Measurements from ENCODE around the gene HSD17B8.

HSD17B8 gene

GRCh38 chr6:33235221-33235634 lies 30.8 kb downstream of the HSD17B8 start:
- Histone ChIP-seq H4K91ac (ENCODE audit: low read length) (no peak overlapping the region), H2BK15ac (ENCODE audit: low read depth, poor library complexity, severe bottlenecking) (no peak overlapping the region), H2BK120ac (ENCODE audit: low read depth, low read length) (no peak overlapping the region), H3K79me1 (replicated peaks; ENCODE audit: low read length, poor library complexity, severe bottlenecking) (no peaks in the 10 kb centered on the region), H3K9ac (ENCODE audit: low read length) (no peak overlapping the region), H3K4ac (ENCODE audit: low read depth in 1 of 2, low read length in 2 of 2) (no peak overlapping the region), H3K4me3 (ENCODE audit: insufficient read depth in 1 of 2, low read depth in 1 of 2, low read length in 2 of 2) (no peak overlapping the region), H3K23ac (ENCODE audit: low read length in 2 of 2) (no peak overlapping the region), H3K14ac (ENCODE audit: low read length in 2 of 2) (no peak overlapping the region), H3K4me1 (ENCODE audit: control insufficient read depth, insufficient read depth, low read depth, low read length) (no peaks in the 10 kb centered on the region), H3K9me3 (ENCODE audit: control insufficient read depth, low read length) (no peaks in the 10 kb centered on the region), H2BK5ac (ENCODE audit: low read depth, low read length, poor library complexity, severe bottlenecking) (no peak overlapping the region), H3K18ac (ENCODE audit: low read depth in 1 of 2, low read length in 2 of 2) (no peak overlapping the region), H3K27ac (ENCODE audit: low read length, poor library complexity, severe bottlenecking) (no peak overlapping the region), H2AFZ (ENCODE audit: low read depth, low read length) (no peak overlapping the region), H3K27me3 (ENCODE audit: control insufficient read depth in 1 of 2, insufficient read depth in 1 of 2, low read length in 2 of 2) (peaks cover 47 to 55% of the 10 kb centered on the region in 2 experiments), H4K8ac (ENCODE audit: low read length) (peak overlapping the region; percentile 7), H3K36me3 (ENCODE audit: control insufficient read depth in 1 of 2, insufficient read depth in 2 of 2, low read depth in 1 of 2, low read length in 2 of 2) (no peaks in the 10 kb centered on the region), H3K4me2 (ENCODE audit: low read length, poor library complexity, severe bottlenecking) (no peak overlapping the region), H2AK5ac (ENCODE audit: low read length, severe bottlenecking) (no peak overlapping the region), H2BK12ac (ENCODE audit: low read length in 2 of 2) (no peak overlapping the region)
- 6% methylated on average over 6 of the region's 6 CpGs for WGBS
- no peak for DNase-seq

- no peaks in the 10 kb centered on the region for H3K79me1 ChIP-seq (replicated peaks; ENCODE audit: low read length, poor library complexity, severe bottlenecking)
- H3K4ac ChIP-seq (ENCODE audit: low read depth in 1 of 2, low read length in 2 of 2) = no peak overlapping the region
- no peak overlapping the region for H2BK12ac ChIP-seq (ENCODE audit: low read length in 2 of 2)
- H2AFZ ChIP-seq (ENCODE audit: low read depth, low read length) = no peak overlapping the region
- peaks cover 51% of the 10 kb centered on the region in 2 experiments for H3K27me3 ChIP-seq (ENCODE audit: control insufficient read depth in 1 of 2, insufficient read depth in 1 of 2, low read length in 2 of 2)
- no peak overlapping the region for H3K18ac ChIP-seq (ENCODE audit: low read depth in 1 of 2, low read length in 2 of 2)
- no peak overlapping the region for H3K4me2 ChIP-seq (ENCODE audit: low read length, poor library complexity, severe bottlenecking)
- no peak overlapping the region for H4K8ac ChIP-seq (ENCODE audit: low read length)
- H3K4me1 ChIP-seq (ENCODE audit: control insufficient read depth, insufficient read depth, low read depth, low read length) = no peaks in the 10 kb centered on the region
- H3K4me3 ChIP-seq (ENCODE audit: insufficient read depth in 1 of 2, low read depth in 1 of 2, low read length in 2 of 2) = no peak overlapping the region
- no peak overlapping the region for H2AK5ac ChIP-seq (ENCODE audit: low read length, severe bottlenecking)
- no peak overlapping the region for H3K23ac ChIP-seq (ENCODE audit: low read length in 2 of 2)
- H4K91ac ChIP-seq (ENCODE audit: low read length) = no peak overlapping the region
- no peak for DNase-seq
- no peaks in the 10 kb centered on the region for H3K36me3 ChIP-seq (ENCODE audit: control insufficient read depth in 1 of 2, insufficient read depth in 2 of 2, low read depth in 1 of 2, low read length in 2 of 2)
- H3K9ac ChIP-seq (ENCODE audit: low read length) = no peak overlapping the region
- no peak overlapping the region for H2BK120ac ChIP-seq (ENCODE audit: low read depth, low read length)
- H2BK15ac ChIP-seq (ENCODE audit: low read depth, poor library complexity, severe bottlenecking) = no peak overlapping the region
- H3K14ac ChIP-seq (ENCODE audit: low read length in 2 of 2) = no peak overlapping the region
- H2BK5ac ChIP-seq (ENCODE audit: low read depth, low read length, poor library complexity, severe bottlenecking) = no peak overlapping the region
- H3K27ac ChIP-seq (ENCODE audit: low read length, poor library complexity, severe bottlenecking) = no peak overlapping the region
- H3K9me3 ChIP-seq (ENCODE audit: control insufficient read depth, low read length) = no peaks in the 10 kb centered on the region
Observed at GRCh38 chr6:33236328-33236727, 31.9 kb downstream of the HSD17B8 start.

GRCh38 chr6:33236852-33237251 lies 32.4 kb downstream of the HSD17B8 start:
- no peak overlapping the region for H3K4me2 ChIP-seq (ENCODE audit: low read length, poor library complexity, severe bottlenecking)
- H2BK5ac ChIP-seq (ENCODE audit: low read depth, low read length, poor library complexity, severe bottlenecking) = no peak overlapping the region
- 91% methylated on average over 6 of the region's 6 CpGs for WGBS
- no peaks in the 10 kb centered on the region for H3K9me3 ChIP-seq (ENCODE audit: control insufficient read depth, low read length)
- H3K27ac ChIP-seq (ENCODE audit: low read length, poor library complexity, severe bottlenecking) = no peak overlapping the region
- no peak overlapping the region for H2BK15ac ChIP-seq (ENCODE audit: low read depth, poor library complexity, severe bottlenecking)
- H3K79me1 ChIP-seq (replicated peaks; ENCODE audit: low read length, poor library complexity, severe bottlenecking) = no peaks in the 10 kb centered on the region
- H3K27me3 ChIP-seq (ENCODE audit: control insufficient read depth in 1 of 2, insufficient read depth in 1 of 2, low read length in 2 of 2) = peaks cover 48% of the 10 kb centered on the region in 2 experiments
- DNase-seq = no peak
- no peak overlapping the region for H3K4ac ChIP-seq (ENCODE audit: low read depth in 1 of 2, low read length in 2 of 2)
- no peak overlapping the region for H3K18ac ChIP-seq (ENCODE audit: low read depth in 1 of 2, low read length in 2 of 2)
- H2BK12ac ChIP-seq (ENCODE audit: low read length in 2 of 2) = no peak overlapping the region
- no peak overlapping the region for H2AFZ ChIP-seq (ENCODE audit: low read depth, low read length)
- no peak overlapping the region for H2BK120ac ChIP-seq (ENCODE audit: low read depth, low read length)
- H3K14ac ChIP-seq (ENCODE audit: low read length in 2 of 2) = no peak overlapping the region
- H2AK5ac ChIP-seq (ENCODE audit: low read length, severe bottlenecking) = no peak overlapping the region
- no peak overlapping the region for H4K91ac ChIP-seq (ENCODE audit: low read length)
- H3K36me3 ChIP-seq (ENCODE audit: control insufficient read depth in 1 of 2, insufficient read depth in 2 of 2, low read depth in 1 of 2, low read length in 2 of 2) = no peaks in the 10 kb centered on the region
- H3K9ac ChIP-seq (ENCODE audit: low read length) = no peak overlapping the region
- H3K4me1 ChIP-seq (ENCODE audit: control insufficient read depth, insufficient read depth, low read depth, low read length) = no peaks in the 10 kb centered on the region
- H3K23ac ChIP-seq (ENCODE audit: low read length in 2 of 2) = no peak overlapping the region
- H4K8ac ChIP-seq (ENCODE audit: low read length) = no peak overlapping the region
- no peak overlapping the region for H3K4me3 ChIP-seq (ENCODE audit: insufficient read depth in 1 of 2, low read depth in 1 of 2, low read length in 2 of 2)

- Histone ChIP-seq H2BK5ac (ENCODE audit: low read depth, low read length, poor library complexity, severe bottlenecking) (no peak overlapping the region), H2BK120ac (ENCODE audit: low read depth, low read length) (no peak overlapping the region), H2AK5ac (ENCODE audit: low read length, severe bottlenecking) (no peak overlapping the region), H3K4me2 (ENCODE audit: low read length, poor library complexity, severe bottlenecking) (no peak overlapping the region), H4K91ac (ENCODE audit: low read length) (no peak overlapping the region), H3K4me1 (ENCODE audit: control insufficient read depth, insufficient read depth, low read depth, low read length) (no peaks in the 10 kb centered on the region), H4K8ac (ENCODE audit: low read length) (no peak overlapping the region), H3K23ac (ENCODE audit: low read length in 2 of 2) (no peak overlapping the region), H3K4ac (ENCODE audit: low read depth in 1 of 2, low read length in 2 of 2) (no peak overlapping the region), H2BK15ac (ENCODE audit: low read depth, poor library complexity, severe bottlenecking) (no peak overlapping the region), H3K9me3 (ENCODE audit: control insufficient read depth, low read length) (no peaks in the 10 kb centered on the region), H3K36me3 (ENCODE audit: control insufficient read depth in 1 of 2, insufficient read depth in 2 of 2, low read depth in 1 of 2, low read length in 2 of 2) (no peaks in the 10 kb centered on the region), H3K4me3 (ENCODE audit: insufficient read depth in 1 of 2, low read depth in 1 of 2, low read length in 2 of 2) (no peak overlapping the region), H3K14ac (ENCODE audit: low read length in 2 of 2) (no peak overlapping the region), H3K18ac (ENCODE audit: low read depth in 1 of 2, low read length in 2 of 2) (no peak overlapping the region), H3K9ac (ENCODE audit: low read length) (no peak overlapping the region), H3K27me3 (ENCODE audit: control insufficient read depth in 1 of 2, insufficient read depth in 1 of 2, low read length in 2 of 2) (peaks cover 48% of the 10 kb centered on the region in 2 experiments), H3K79me1 (replicated peaks; ENCODE audit: low read length, poor library complexity, severe bottlenecking) (no peaks in the 10 kb centered on the region), H2BK12ac (ENCODE audit: low read length in 2 of 2) (no peak overlapping the region), H2AFZ (ENCODE audit: low read depth, low read length) (no peak overlapping the region), H3K27ac (ENCODE audit: low read length, poor library complexity, severe bottlenecking) (no peak overlapping the region)
- no peak for DNase-seq
- WGBS = 58% methylated on average over 2 of the region's 2 CpGs
Observed at GRCh38 chr6:33237741-33238140, 33.3 kb downstream of the HSD17B8 start.

Data from mesenchymal stem cell (in vitro differentiated cells and primary cell).